Measurements from ENCODE around the gene FBXL7. TPM values are rescaled to one million over a fixed set of nuclear protein-coding genes. Genes with fewer than 3 reads are reported as not detected.

Gene FBXL7
- polyA plus RNA-seq, 3 donors = not detected

GRCh38 chr5:15948190-15948589 lies 448.2 kb downstream of the FBXL7 start:
- no peaks in the 10 kb centered on the region for H3K27me3 ChIP-seq (ENCODE audit: control insufficient read depth in 2 of 2, insufficient read depth in 2 of 2, low read length in 2 of 2)
- no peak overlapping the region for H3K27ac Mint-ChIP-seq
- intact Hi-C loops (cut with micrococcal nuclease) = no loop called here
- H3K4me1 ChIP-seq (ENCODE audit: control insufficient read depth in 1 of 2, insufficient read depth in 2 of 2, low read length in 2 of 2) = no peaks in the 10 kb centered on the region
- H3K4me1 Mint-ChIP-seq = no peaks in the 10 kb centered on the region
- no peak overlapping the region for H3K4me3 Mint-ChIP-seq
- peaks cover 5 to 36% (median 17%) of the 10 kb centered on the region in 7 donors for H3K9me3 Mint-ChIP-seq
- H3K9me3 ChIP-seq (replicated peaks in 1 of 2; ENCODE audit: control insufficient read depth in 1 of 2, insufficient read depth in 1 of 2, low read length in 2 of 2) = peaks cover 37 to 44% of the 10 kb centered on the region in 2 donors
- WGBS (ENCODE audit: insufficient coverage) = 83% methylated on average over 1 of the region's 3 CpGs
- H3K36me3 ChIP-seq (replicated peaks in 1 of 2; ENCODE audit: control insufficient read depth in 1 of 2, insufficient read depth in 2 of 2, low read length in 2 of 2) = no peaks in the 10 kb centered on the region
- no peak overlapping the region for H3K4me2 ChIP-seq (replicated peaks; ENCODE audit: extremely low read depth, low read length, poor library complexity, severe bottlenecking)
- no peaks in the 10 kb centered on the region for H3K79me2 ChIP-seq (ENCODE audit: insufficient read depth, low read length)
- no peak overlapping the region for H3K4me3 ChIP-seq (replicated peaks in 1 of 3; ENCODE audit: low read depth in 2 of 3, low read length in 3 of 3)
- TF ChIP-seq, protein P1, sequence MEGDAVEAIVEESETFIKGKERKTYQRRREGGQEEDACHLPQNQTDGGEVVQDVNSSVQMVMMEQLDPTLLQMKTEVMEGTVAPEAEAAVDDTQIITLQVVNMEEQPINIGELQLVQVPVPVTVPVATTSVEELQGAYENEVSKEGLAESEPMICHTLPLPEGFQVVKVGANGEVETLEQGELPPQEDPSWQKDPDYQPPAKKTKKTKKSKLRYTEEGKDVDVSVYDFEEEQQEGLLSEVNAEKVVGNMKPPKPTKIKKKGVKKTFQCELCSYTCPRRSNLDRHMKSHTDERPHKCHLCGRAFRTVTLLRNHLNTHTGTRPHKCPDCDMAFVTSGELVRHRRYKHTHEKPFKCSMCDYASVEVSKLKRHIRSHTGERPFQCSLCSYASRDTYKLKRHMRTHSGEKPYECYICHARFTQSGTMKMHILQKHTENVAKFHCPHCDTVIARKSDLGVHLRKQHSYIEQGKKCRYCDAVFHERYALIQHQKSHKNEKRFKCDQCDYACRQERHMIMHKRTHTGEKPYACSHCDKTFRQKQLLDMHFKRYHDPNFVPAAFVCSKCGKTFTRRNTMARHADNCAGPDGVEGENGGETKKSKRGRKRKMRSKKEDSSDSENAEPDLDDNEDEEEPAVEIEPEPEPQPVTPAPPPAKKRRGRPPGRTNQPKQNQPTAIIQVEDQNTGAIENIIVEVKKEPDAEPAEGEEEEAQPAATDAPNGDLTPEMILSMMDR (IDR thresholded peaks at IDR 0.05) = no peak
- no peaks in the 10 kb centered on the region for H4K20me1 ChIP-seq (ENCODE audit: insufficient read depth, low read length)
- H3K27ac ChIP-seq (ENCODE audit: low read depth in 1 of 2, low read length in 2 of 2) = no peak overlapping the region
- no peaks in the 10 kb centered on the region for H3K36me3 Mint-ChIP-seq
- no peaks in the 10 kb centered on the region for H3K27me3 Mint-ChIP-seq (ENCODE audit: low read depth in 3 of 3)
- no peak for DNase-seq
- H3K9ac ChIP-seq (ENCODE audit: insufficient read depth, low read length, poor library complexity, severe bottlenecking) = no peak overlapping the region
- no peak overlapping the region for H2AFZ ChIP-seq (ENCODE audit: insufficient read depth, low read depth, low read length, poor library complexity, severe bottlenecking)

DNA sequence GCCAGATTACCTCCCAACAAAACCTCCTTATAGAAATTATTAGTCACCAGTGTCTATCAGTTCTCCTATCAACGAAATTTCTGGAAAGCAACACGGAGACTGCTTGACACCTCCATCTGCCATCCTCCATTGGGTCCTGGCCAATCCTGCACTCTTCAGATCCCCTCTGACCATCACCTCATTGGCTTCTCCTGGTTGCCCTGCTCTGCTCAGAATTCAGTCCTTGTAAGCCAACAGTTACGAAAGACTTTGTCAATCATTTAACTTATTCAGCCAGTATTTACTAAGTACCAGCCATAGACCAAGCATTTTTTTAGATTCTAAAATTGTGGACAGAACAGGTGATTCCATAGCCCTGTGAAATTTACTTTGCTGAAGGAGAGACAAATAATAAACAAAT lies 451.1 kb downstream of the FBXL7 start:
- H3K27me3 ChIP-seq (ENCODE audit: control insufficient read depth in 2 of 2, insufficient read depth in 2 of 2, low read length in 2 of 2) = no peaks in the 10 kb centered on the region
- H2AFZ ChIP-seq (ENCODE audit: insufficient read depth, low read depth, low read length, poor library complexity, severe bottlenecking) = no peak overlapping the region
- H3K36me3 Mint-ChIP-seq = no peaks in the 10 kb centered on the region
- H3K27me3 Mint-ChIP-seq (ENCODE audit: low read depth in 3 of 3) = no peaks in the 10 kb centered on the region
- no peaks in the 10 kb centered on the region for H3K36me3 ChIP-seq (replicated peaks in 1 of 2; ENCODE audit: control insufficient read depth in 1 of 2, insufficient read depth in 2 of 2, low read length in 2 of 2)
- H3K4me3 Mint-ChIP-seq = no peak overlapping the region
- DNase-seq = no peak
- intact Hi-C loops (cut with micrococcal nuclease) = no loop called here
- H3K27ac Mint-ChIP-seq = no peak overlapping the region
- H3K4me1 Mint-ChIP-seq = no peaks in the 10 kb centered on the region
- H3K9me3 ChIP-seq (replicated peaks in 1 of 2; ENCODE audit: control insufficient read depth in 1 of 2, insufficient read depth in 1 of 2, low read length in 2 of 2) = peaks cover 20 to 35% of the 10 kb centered on the region in 2 donors
- WGBS (ENCODE audit: insufficient coverage) = 93% methylated on average over 3 of the region's 3 CpGs
- no peaks in the 10 kb centered on the region for H3K79me2 ChIP-seq (ENCODE audit: insufficient read depth, low read length)
- TF ChIP-seq, protein P1 (IDR thresholded peaks at IDR 0.05) = no peak
- H3K9ac ChIP-seq (ENCODE audit: insufficient read depth, low read length, poor library complexity, severe bottlenecking) = no peak overlapping the region
- no peak overlapping the region for H3K4me3 ChIP-seq (replicated peaks in 1 of 3; ENCODE audit: low read depth in 2 of 3, low read length in 3 of 3)
- H3K4me2 ChIP-seq (replicated peaks; ENCODE audit: extremely low read depth, low read length, poor library complexity, severe bottlenecking) = no peak overlapping the region
- no peaks in the 10 kb centered on the region for H4K20me1 ChIP-seq (ENCODE audit: insufficient read depth, low read length)
- H3K27ac ChIP-seq (ENCODE audit: low read depth in 1 of 2, low read length in 2 of 2) = no peak overlapping the region
- peaks cover 2 to 33% (median 9%) of the 10 kb centered on the region in 7 donors for H3K9me3 Mint-ChIP-seq
- no peaks in the 10 kb centered on the region for H3K4me1 ChIP-seq (ENCODE audit: control insufficient read depth in 1 of 2, insufficient read depth in 2 of 2, low read length in 2 of 2)

Measured in CD14-positive monocyte (primary cell).